Stimulated activated CD4-positive, alpha-beta T cell treated with anti-CD3 and anti-CD28 coated beads, TNF-alpha, amount 100 ng/mL, for 24 hours (primary cell): ENCODE results near the gene ITGAD.
"Not testable (repeated sequence)": the region's sequence is repeated elsewhere in the genome, so short reads cannot be mapped to it uniquely, and the experiment has no call there.

Experiments
- DNase-seq, 3 experiments: peaks; one replicate each; pipeline ENCODE4 v3.0.0-alpha.2; 2020; ENCODE audit warnings: low read depth in 3 of 3

ITGAD gene

GRCh38 chr16:31403590-31404352 is 10.6 kb downstream of the ITGAD start:
- DNase-seq, result no peak

- DNase-seq, result no peak
Measured at GRCh38 chr16:31404353-31405064, 11.4 kb downstream of the ITGAD start.

GRCh38 chr16:31407406-31407805 is 14.3 kb downstream of the ITGAD start:
- DNase-seq, result no peak

- no peak for DNase-seq
Measured at GRCh38 chr16:31409433-31409832, 16.3 kb downstream of the ITGAD start.

GRCh38 chr16:31410082-31410481 is 16.9 kb downstream of the ITGAD start:
- no peak for DNase-seq

GRCh38 chr16:31411024-31411844 is 18.1 kb downstream of the ITGAD start:
- DNase-seq, result no peak

GRCh38 chr16:31412750-31413149 is 19.6 kb downstream of the ITGAD start:
- DNase-seq, result no peak

DNA sequence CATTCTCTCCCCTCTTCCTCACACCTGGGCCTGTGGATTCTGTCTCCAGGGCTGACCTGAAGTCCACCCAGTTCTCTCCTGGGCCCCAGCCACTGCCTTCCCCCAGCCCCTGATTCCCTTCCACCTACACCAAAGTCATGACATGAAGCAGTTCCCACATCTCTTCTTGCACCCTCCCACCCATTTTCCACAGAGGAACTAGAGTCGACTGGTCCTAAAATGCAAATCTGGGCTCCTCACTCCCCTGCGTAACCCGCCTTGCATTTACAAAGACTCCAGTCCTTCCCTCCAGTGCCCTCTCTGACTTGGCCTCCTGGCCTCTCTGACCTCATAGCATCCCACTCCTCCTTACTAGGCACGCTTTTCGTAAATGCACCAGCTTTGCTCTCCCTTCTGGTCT is 20.2 kb downstream of the ITGAD start:
- DNase-seq, result no peak

DNA sequence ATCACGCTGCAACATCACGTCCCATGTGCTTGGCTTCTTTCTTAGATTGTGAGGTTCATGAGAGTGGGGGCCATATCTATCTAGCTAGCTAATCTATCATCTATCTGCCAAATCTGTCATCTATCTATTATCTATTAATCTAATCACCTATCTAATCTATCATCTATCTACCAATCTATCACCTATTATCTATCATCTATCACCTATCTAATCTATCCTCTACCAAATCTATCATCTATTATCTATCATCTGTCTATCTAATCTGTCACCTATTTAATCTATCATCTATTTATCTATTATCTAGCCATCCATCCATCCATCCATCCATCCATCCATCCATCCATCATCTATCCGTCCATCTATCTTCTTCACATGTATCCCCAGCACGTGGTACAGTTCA is 20.8 kb downstream of the ITGAD start:
- DNase-seq, result no peak

DNA sequence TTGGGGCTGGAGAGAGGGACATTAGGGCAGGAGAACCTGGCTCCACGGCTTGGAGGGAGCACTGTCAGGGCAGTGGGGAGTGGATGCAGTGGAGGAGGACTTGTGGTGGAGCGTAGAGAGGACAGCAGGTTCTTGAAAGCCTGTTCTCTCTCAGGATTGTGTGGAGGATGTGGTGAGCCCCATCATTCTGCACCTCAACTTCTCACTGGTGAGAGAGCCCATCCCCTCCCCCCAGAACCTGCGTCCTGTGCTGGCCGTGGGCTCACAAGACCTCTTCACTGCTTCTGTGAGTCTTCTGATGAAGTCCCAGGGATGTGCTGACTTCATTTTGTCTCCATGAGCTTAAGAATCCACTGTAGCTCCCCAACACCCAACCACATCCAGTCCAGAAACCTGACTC is 21.6 kb downstream of the ITGAD start:
- no peak for DNase-seq

DNA sequence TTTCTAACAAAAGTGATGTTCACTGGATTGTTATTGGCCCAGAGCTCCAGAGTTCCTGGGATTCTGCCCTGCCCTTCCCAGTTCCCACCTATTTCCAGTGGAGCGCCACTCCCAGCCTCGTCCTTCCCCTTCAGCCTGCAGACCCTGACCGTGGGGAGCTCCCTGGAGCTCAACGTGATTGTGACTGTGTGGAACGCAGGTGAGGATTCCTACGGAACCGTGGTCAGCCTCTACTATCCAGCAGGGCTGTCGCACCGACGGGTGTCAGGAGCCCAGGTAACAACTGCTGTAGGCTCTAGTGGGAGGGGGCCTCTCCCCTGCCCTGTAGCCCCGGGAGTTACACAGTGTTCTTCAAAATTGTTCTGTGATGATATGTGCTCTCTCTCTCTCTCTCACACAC is 23.2 kb downstream of the ITGAD start:
- DNase-seq, result no peak

- not testable (repeated sequence) for DNase-seq
Measured at GRCh38 chr16:31417036-31417435, 23.9 kb downstream of the ITGAD start.

- no peak for DNase-seq
Measured at GRCh38 chr16:31417916-31418315, 24.8 kb downstream of the ITGAD start.

DNA sequence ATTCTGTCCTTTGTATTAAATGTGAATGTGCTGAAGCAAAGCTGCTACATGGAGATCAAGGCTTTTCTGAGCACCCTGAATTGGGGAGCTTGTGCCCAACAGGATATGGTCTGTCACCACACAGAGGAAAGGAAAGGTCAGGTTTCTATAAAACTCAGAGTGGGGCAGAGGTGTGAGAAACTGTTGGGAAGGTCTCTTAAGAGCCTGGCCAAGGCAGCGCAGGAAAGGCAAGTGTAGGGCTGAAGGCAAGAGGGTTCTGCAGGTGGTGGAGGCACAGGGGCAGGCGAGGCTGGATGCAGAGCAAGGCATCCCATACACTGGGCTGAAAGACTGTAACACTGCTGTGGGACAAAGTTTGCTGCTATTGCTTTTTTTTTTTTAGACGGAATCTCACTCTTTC is 26.9 kb downstream of the ITGAD start:
- no peak for DNase-seq

GRCh38 chr16:31421587-31421986 is 28.5 kb downstream of the ITGAD start:
- peak in 2 of 3 experiments; percentile 17 to 50 for DNase-seq

DNA sequence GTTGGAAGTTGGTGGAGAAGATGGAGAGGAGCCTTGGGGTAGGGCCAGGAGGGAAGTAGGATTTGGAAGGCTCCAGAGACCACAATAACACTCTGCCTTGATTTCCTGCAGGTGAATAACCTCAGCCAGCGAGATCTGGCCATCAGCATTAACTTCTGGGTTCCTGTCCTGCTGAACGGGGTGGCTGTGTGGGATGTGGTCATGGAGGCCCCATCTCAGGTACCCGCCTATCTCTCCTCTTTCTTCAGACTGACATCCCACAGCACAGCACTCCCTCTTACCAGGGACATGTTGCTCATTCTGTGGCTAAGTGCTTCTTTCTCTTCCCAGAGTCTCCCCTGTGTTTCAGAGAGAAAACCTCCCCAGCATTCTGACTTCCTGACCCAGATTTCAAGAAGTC is 30.1 kb downstream of the ITGAD start:
- no peak for DNase-seq

- DNase-seq, result no peak
Measured at GRCh38 chr16:31423801-31424200, 30.7 kb downstream of the ITGAD start.

DNA sequence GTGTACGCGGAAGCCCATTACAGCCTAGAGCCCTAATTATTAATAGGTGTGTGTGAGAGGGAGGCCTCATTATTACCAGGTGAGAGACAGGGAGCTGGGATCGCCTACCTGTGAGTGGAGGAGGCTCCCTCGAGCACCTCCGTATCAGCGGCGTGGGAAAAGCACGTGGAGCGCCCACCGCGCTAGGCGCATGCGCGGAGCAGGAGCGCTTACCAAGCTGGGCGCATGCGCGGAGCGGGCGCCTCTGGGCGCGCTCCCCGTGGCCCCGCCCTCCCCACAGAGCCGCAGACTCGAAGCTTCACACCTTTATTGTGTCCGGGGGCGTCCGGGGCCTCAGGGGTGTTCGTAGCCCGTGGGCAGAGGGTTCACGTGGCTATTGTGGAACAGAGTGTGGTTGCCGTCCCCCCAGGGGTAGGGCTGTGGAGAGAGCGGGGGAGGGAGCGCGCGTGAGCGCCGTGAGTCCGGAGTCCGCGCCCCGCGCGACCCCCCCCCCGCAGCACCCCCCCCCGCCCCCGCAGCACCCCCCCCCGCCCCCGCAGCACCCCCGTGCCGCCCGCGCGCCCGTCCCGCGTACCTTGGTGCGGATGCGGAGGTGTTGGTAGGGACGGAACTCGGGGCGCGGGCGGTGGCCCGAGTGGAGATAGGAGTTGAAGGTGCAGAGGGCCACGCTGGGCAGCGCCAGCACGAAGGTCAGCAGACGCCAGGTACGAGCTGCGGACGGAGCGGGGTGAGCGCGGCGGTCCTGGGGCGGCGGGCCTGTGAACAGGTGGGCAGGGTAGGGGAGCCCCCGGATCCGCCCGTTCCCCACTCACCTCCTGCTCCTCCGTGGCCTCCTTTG is 34.5 kb downstream of the ITGAD start:
- DNase-seq, result peak; percentile 29 to 59 (median 48)

DNA sequence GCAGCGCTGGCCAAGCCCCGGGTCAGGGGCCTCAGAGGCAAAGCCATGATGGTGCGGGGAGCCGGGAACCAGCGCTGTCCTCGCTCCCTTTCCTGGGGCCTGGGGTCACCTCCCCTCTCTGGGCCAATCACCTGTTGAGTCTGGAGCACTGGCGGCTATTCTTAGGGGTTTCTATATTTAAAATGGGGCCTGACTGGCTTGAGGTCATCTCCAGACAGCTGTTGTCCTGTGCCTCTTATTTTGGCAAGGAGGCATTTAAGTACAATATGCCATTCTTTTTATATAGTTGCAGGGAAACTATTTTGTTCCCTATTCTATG is 35.1 kb downstream of the ITGAD start, which contains the start of gene COX6A2:
Gene COX6A2 (minus strand): TSS at position 82 of the 319 bp plus-strand sequence. CDS start 35 bp downstream, at position 47.
- no peak for DNase-seq

DNA sequence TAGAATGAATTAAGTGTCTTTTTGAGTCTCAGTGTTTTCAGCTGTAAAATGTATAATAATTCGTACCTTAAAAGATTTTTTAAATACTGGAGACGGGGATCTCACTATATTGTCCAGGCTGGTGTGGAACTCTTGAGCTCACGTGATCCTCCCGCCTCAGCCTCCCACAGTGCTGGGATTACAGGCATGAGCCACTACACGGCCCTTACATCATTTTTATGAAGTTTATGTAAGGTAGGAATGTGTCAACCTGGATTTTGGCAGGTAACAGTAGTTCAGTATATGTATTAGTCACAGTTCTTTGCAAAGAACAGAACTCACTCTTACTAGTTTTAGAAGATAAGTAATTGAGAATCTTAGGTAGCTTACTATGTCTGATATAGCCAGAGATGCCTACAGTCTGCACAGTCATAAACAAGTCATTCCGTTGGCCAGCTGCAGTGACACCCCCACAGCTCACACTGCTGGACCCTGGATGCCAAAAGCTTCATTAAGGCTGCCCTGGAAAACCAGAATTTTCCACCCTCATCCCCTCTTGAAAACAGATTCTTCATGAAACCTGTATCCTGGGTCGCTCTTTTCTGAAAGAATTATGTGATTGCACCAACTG is 35.6 kb downstream of the ITGAD start:
- DNase-seq, result no peak

DNA sequence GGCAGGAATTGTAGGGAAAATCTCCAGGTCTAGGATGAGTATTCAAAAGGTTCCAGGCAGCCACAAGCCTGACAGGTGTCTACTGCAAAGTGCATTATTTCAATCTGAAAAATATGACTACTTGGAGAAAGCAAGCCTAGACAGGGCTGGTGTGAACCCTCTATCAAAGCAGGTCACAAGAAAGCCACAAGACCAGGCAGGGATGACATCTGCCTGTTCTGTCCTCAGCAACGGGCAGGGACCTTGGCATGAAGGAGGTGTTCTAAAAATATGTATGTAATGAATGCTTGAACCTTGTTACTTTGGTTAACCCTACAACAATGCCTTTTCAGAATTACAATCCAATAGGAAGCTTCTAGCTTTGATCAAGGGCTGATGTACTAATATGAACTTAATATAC is 36.2 kb downstream of the ITGAD start:
- DNase-seq, result no peak
